ENCODE data around the gene XPNPEP1.
"Not testable (repeated sequence)": the region's sequence is repeated elsewhere in the genome, so short reads cannot be mapped to it uniquely, and the experiment has no call there.

The XPNPEP1 gene

GRCh38 chr10:109922358-109922975, 844 bp downstream of the XPNPEP1 start:
- DNase-seq = no peak

GRCh38 chr10:109920016-109920415, 3.3 kb downstream of the XPNPEP1 start:
- no peak for DNase-seq

- no peak for DNase-seq
Observed at GRCh38 chr10:109919220-109919619, 4.1 kb downstream of the XPNPEP1 start.

- not testable (repeated sequence) for DNase-seq
Observed at GRCh38 chr10:109918707-109919106, 4.6 kb downstream of the XPNPEP1 start.

- DNase-seq = no peak
Observed at GRCh38 chr10:109915566-109915965, 7.7 kb downstream of the XPNPEP1 start.

GRCh38 chr10:109914966-109915365, 8.3 kb downstream of the XPNPEP1 start:
- DNase-seq = no peak

- DNase-seq = peak; percentile 7
Observed at GRCh38 chr10:109913306-109913892, 9.9 kb downstream of the XPNPEP1 start.

- DNase-seq = no peak
Observed at GRCh38 chr10:109912335-109913281, 10.7 kb downstream of the XPNPEP1 start.

GRCh38 chr10:109911903-109912302, 11.4 kb downstream of the XPNPEP1 start:
- no peak for DNase-seq

GRCh38 chr10:109906316-109906715, 17.0 kb downstream of the XPNPEP1 start:
- no peak for DNase-seq

- no peak for DNase-seq
Observed at GRCh38 chr10:109904397-109904796, 18.9 kb downstream of the XPNPEP1 start.

GRCh38 chr10:109902992-109903947, 20.0 kb downstream of the XPNPEP1 start:
- no peak for DNase-seq

- no peak for DNase-seq
Observed at GRCh38 chr10:109899356-109900331, 23.7 kb downstream of the XPNPEP1 start.

GRCh38 chr10:109898666-109899355, 24.5 kb downstream of the XPNPEP1 start:
- no peak for DNase-seq

- no peak for DNase-seq
Observed at GRCh38 chr10:109898007-109898406, 25.3 kb downstream of the XPNPEP1 start.

GRCh38 chr10:109895848-109896247, 27.5 kb downstream of the XPNPEP1 start:
- no peak for DNase-seq

- no peak for DNase-seq
Observed at GRCh38 chr10:109895095-109895818, 28.1 kb downstream of the XPNPEP1 start.

- no peak for DNase-seq
Observed at GRCh38 chr10:109894516-109894915, 28.8 kb downstream of the XPNPEP1 start.

GRCh38 chr10:109893386-109893785, 29.9 kb downstream of the XPNPEP1 start:
- DNase-seq = no peak

- no peak for DNase-seq
Observed at GRCh38 chr10:109892931-109893330, 30.4 kb downstream of the XPNPEP1 start.
